GM21528 (cell line): ENCODE results near the gene KIF2A.

Experiments used
- ATAC-seq: cut with Tn5 transposase; IDR thresholded peaks from one replicate; pipeline ENCODE4 v1.9.1; 2021; ENCODE audit warnings: mild to moderate bottlenecking, moderate library complexity; ENCODE audit not compliant: unreplicated experiment, low FRiP score

KIF2A gene

GRCh38 chr5:62305715-62306322, at the start of gene KIF2A:
Gene KIF2A, plus strand, starts transcription at chr5:62306206. Its CDS starts 267 bp downstream, at chr5:62306473.
- peak; percentile 93 for ATAC-seq

GRCh38 chr5:62257020-62257367, 49.0 kb upstream of the KIF2A start:
- ATAC-seq: no peak

GRCh38 chr5:62258654-62259053, 47.4 kb upstream of the KIF2A start:
- ATAC-seq: no peak

GRCh38 chr5:62259699-62260250, 46.2 kb upstream of the KIF2A start:
- no peak for ATAC-seq

GRCh38 chr5:62260513-62260912, 45.5 kb upstream of the KIF2A start:
- no peak for ATAC-seq

GRCh38 chr5:62263401-62263800, 42.6 kb upstream of the KIF2A start:
- no peak for ATAC-seq

- ATAC-seq: no peak
Measured at GRCh38 chr5:62265648-62266112, 40.3 kb upstream of the KIF2A start.

- no peak for ATAC-seq
Measured at GRCh38 chr5:62266573-62266972, 39.4 kb upstream of the KIF2A start.

GRCh38 chr5:62268234-62268633, 37.8 kb upstream of the KIF2A start:
- no peak for ATAC-seq

- no peak for ATAC-seq
Measured at GRCh38 chr5:62268792-62269191, 37.2 kb upstream of the KIF2A start.

GRCh38 chr5:62271370-62271769, 34.6 kb upstream of the KIF2A start:
- no peak for ATAC-seq

- no peak for ATAC-seq
Measured at GRCh38 chr5:62271870-62272269, 34.1 kb upstream of the KIF2A start.

GRCh38 chr5:62273687-62274086, 32.3 kb upstream of the KIF2A start:
- no peak for ATAC-seq

- no peak for ATAC-seq
Measured at GRCh38 chr5:62275581-62275980, 30.4 kb upstream of the KIF2A start.

GRCh38 chr5:62281411-62281810, 24.6 kb upstream of the KIF2A start:
- ATAC-seq: no peak

- ATAC-seq: no peak
Measured at GRCh38 chr5:62282064-62282463, 23.9 kb upstream of the KIF2A start.

GRCh38 chr5:62283005-62283404, 23.0 kb upstream of the KIF2A start:
- no peak for ATAC-seq

- ATAC-seq: no peak
Measured at GRCh38 chr5:62283861-62284260, 22.1 kb upstream of the KIF2A start.

GRCh38 chr5:62284946-62285891, 20.8 kb upstream of the KIF2A start:
- no peak for ATAC-seq

GRCh38 chr5:62286834-62287233, 19.2 kb upstream of the KIF2A start:
- ATAC-seq: no peak

- ATAC-seq: no peak
Measured at GRCh38 chr5:62287237-62287636, 18.8 kb upstream of the KIF2A start.
